ENCODE data around the gene RIOK2. TPM values are rescaled to one million over a fixed set of nuclear protein-coding genes. Genes with fewer than 3 reads are reported as not detected.

The RIOK2 gene
- total and polyA plus RNA-seq, 4 donors: 15.8 to 23.9 (median 19.1) TPM

DNA sequence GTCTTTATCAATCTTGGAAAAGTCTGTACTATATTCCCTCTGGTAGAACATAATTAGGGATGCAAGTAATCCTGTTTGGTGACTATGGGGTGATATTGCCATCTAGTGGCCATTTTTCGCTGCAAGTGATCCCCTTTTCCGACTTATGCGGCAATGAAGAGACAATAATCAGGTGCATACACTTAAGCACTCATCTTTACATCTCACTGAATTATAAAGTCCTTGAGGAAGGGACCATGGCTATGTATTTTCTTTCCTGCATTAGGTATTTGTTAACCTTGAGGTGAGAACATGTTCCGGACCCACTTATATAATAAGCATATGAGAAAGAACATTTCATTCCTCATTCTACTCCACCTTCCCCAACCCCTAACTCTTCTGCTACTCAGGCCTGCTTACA, 21.0 kb downstream of the RIOK2 start:
- WGBS, 2 donors: 23 to 27% methylated on average over 4 of the region's 4 CpGs
- Histone ChIP-seq H3K27ac (ENCODE audit: low read depth in 1 of 2, low read length in 2 of 2) (no peak overlapping the region), H3K4me3 (ENCODE audit: low read length in 2 of 2) (no peak overlapping the region), H3K9me3 (ENCODE audit: control insufficient read depth, low read length) (no peaks in the 10 kb centered on the region), H3K36me3 (ENCODE audit: control insufficient read depth in 1 of 2, insufficient read depth in 2 of 2, low read length in 1 of 2) (peaks cover 0 to 2% of the 10 kb centered on the region in 2 donors), H3K4me1 (ENCODE audit: control insufficient read depth in 1 of 2, insufficient read depth in 2 of 2, low read length in 2 of 2) (no peaks in the 10 kb centered on the region), H3K27me3 (ENCODE audit: control insufficient read depth in 1 of 2, insufficient read depth in 2 of 2, low read length in 1 of 2) (no peaks in the 10 kb centered on the region)
- DNase-seq: no peak
- peak; percentile 67 for ATAC-seq (ENCODE audit: low FRiP score)
- intact Hi-C loops (cut with DNase I): loop anchor here (2.0 to 10.0 kb wide), 7 partner anchors 117 to 410 kb away; no protein-coding TSS in a partner anchor

DNA sequence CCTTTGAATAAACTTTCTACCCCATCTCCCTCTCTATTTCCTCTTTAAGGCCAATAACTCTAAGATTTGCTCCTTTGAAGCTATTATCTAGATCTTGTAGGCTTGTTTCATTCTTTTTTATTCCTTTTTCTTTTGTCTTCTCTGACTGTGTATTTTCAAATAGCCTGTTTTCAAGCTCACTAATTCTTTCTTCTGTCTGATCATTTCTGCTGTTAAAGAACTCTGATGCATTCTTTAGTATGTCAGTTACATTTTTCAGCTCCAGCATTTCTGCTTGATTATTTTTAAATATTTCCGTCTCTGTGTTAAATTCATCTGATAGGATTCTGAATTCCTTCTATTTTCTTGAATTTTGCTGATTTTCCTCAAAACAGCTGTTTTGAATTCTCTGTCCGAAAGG, 25.4 kb downstream of the RIOK2 start:
- Histone ChIP-seq H3K4me3 (ENCODE audit: low read length in 2 of 2) (no peak overlapping the region), H3K4me1 (ENCODE audit: control insufficient read depth in 1 of 2, insufficient read depth in 2 of 2, low read length in 2 of 2) (no peaks in the 10 kb centered on the region), H3K36me3 (ENCODE audit: control insufficient read depth in 1 of 2, insufficient read depth in 2 of 2, low read length in 1 of 2) (peaks cover 0 to 2% of the 10 kb centered on the region in 2 donors), H3K27ac (ENCODE audit: low read depth in 1 of 2, low read length in 2 of 2) (no peak overlapping the region), H3K27me3 (ENCODE audit: control insufficient read depth in 1 of 2, insufficient read depth in 2 of 2, low read length in 1 of 2) (no peaks in the 10 kb centered on the region), H3K9me3 (ENCODE audit: control insufficient read depth, low read length) (no peaks in the 10 kb centered on the region)
- intact Hi-C loops (cut with DNase I): no loop called here
- DNase-seq: no peak
- 96 to 98% methylated on average over 2 of the region's 2 CpGs for WGBS, 2 donors
- ATAC-seq (ENCODE audit: low FRiP score): no peak

DNA sequence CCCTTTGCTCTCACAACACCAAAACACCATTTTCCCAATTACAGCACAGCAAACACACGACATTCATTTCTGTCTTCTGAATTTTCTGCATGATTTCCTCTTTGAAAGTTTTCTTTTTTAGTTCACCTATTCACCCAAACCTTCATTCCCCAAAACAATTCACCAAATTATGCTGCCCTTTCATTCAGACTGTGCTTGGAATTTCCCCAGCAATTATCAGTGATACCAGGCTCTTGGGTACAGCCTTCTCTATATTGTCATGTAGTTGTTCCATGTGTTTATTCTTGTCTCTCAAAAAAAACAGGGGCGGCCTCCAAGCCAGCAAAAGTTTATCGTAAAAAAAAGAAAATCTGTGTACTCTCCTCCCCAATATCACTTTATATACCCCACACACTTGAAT, 31.7 kb downstream of the RIOK2 start:
- no peak overlapping the region for H3K27ac ChIP-seq (ENCODE audit: low read depth in 1 of 2, low read length in 2 of 2)
- no peaks in the 10 kb centered on the region for H3K36me3 ChIP-seq (ENCODE audit: control insufficient read depth in 1 of 2, insufficient read depth in 2 of 2, low read length in 1 of 2)
- DNase-seq (no peak), ATAC-seq (ENCODE audit: low FRiP score) (no peak)
- no peak overlapping the region for H3K4me3 ChIP-seq (ENCODE audit: low read length in 2 of 2)
- intact Hi-C loops (cut with DNase I): no loop called here
- H3K9me3 ChIP-seq (ENCODE audit: control insufficient read depth, low read length): no peaks in the 10 kb centered on the region
- H3K4me1 ChIP-seq (ENCODE audit: control insufficient read depth in 1 of 2, insufficient read depth in 2 of 2, low read length in 2 of 2): no peaks in the 10 kb centered on the region
- H3K27me3 ChIP-seq (ENCODE audit: control insufficient read depth in 1 of 2, insufficient read depth in 2 of 2, low read length in 1 of 2): no peaks in the 10 kb centered on the region
- 93 to 94% methylated on average over 3 of the region's 3 CpGs for WGBS, 2 donors

- Histone ChIP-seq H3K9me3 (ENCODE audit: control insufficient read depth, low read length) (no peaks in the 10 kb centered on the region), H3K27ac (ENCODE audit: low read depth in 1 of 2, low read length in 2 of 2) (no peak overlapping the region), H3K4me1 (ENCODE audit: control insufficient read depth in 1 of 2, insufficient read depth in 2 of 2, low read length in 2 of 2) (no peaks in the 10 kb centered on the region), H3K27me3 (ENCODE audit: control insufficient read depth in 1 of 2, insufficient read depth in 2 of 2, low read length in 1 of 2) (no peaks in the 10 kb centered on the region), H3K4me3 (ENCODE audit: low read length in 2 of 2) (no peak overlapping the region), H3K36me3 (ENCODE audit: control insufficient read depth in 1 of 2, insufficient read depth in 2 of 2, low read length in 1 of 2) (no peaks in the 10 kb centered on the region)
- 26 to 40% methylated on average over 1 of the region's 1 CpG for WGBS, 2 donors
- intact Hi-C loops (cut with DNase I): no loop called here
- no peak for ATAC-seq (ENCODE audit: low FRiP score)
- no peak for DNase-seq
Measured at GRCh38 chr5:97150401-97150800, 32.6 kb downstream of the RIOK2 start.

- Histone ChIP-seq H3K36me3 (ENCODE audit: control insufficient read depth in 1 of 2, insufficient read depth in 2 of 2, low read length in 1 of 2) (no peaks in the 10 kb centered on the region), H3K27ac (ENCODE audit: low read depth in 1 of 2, low read length in 2 of 2) (no peak overlapping the region), H3K27me3 (ENCODE audit: control insufficient read depth in 1 of 2, insufficient read depth in 2 of 2, low read length in 1 of 2) (no peaks in the 10 kb centered on the region), H3K9me3 (ENCODE audit: control insufficient read depth, low read length) (no peaks in the 10 kb centered on the region), H3K4me3 (ENCODE audit: low read length in 2 of 2) (no peak overlapping the region), H3K4me1 (ENCODE audit: control insufficient read depth in 1 of 2, insufficient read depth in 2 of 2, low read length in 2 of 2) (no peaks in the 10 kb centered on the region)
- intact Hi-C loops (cut with DNase I): loop anchor here in 1 of 2 donors (10.0 kb wide), 1 partner anchor 105 kb away; no protein-coding TSS in a partner anchor
- WGBS, 2 donors: 80 to 87% methylated on average over 2 of the region's 2 CpGs
- DNase-seq: no peak
- ATAC-seq (ENCODE audit: low FRiP score): no peak
Measured at GRCh38 chr5:97149709-97150108, 33.3 kb downstream of the RIOK2 start.

DNA sequence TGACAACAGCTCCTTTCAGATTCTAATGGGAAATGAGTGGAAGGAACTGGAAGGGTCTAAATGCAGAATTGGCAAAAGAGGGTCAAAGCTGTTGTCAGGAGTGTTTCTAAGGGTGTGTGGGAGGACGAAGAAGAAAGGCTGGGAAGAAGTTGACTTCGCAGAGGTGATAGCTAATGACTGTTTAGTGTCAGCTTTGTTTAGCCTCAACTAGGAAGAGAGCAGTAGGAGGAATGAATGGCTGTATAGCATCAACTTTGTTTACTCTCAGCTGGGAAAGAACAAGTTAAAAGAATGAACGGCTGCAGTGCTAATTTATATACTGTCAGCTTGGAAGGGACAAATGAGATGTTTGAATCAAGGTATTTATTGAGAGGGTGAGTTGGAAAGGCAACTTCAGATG, 34.8 kb downstream of the RIOK2 start:
- no peak overlapping the region for H3K4me3 ChIP-seq (ENCODE audit: low read length in 2 of 2)
- 30 to 36% methylated on average over 3 of the region's 3 CpGs for WGBS, 2 donors
- ATAC-seq (ENCODE audit: low FRiP score) (no peak), DNase-seq (no peak)
- no peak overlapping the region for H3K27ac ChIP-seq (ENCODE audit: low read depth in 1 of 2, low read length in 2 of 2)
- no peaks in the 10 kb centered on the region for H3K36me3 ChIP-seq (ENCODE audit: control insufficient read depth in 1 of 2, insufficient read depth in 2 of 2, low read length in 1 of 2)
- H3K27me3 ChIP-seq (ENCODE audit: control insufficient read depth in 1 of 2, insufficient read depth in 2 of 2, low read length in 1 of 2): no peaks in the 10 kb centered on the region
- intact Hi-C loops (cut with DNase I): loop anchor here in 1 of 2 donors (10.0 kb wide), 1 partner anchor 103 kb away; no protein-coding TSS in a partner anchor
- H3K9me3 ChIP-seq (ENCODE audit: control insufficient read depth, low read length): no peaks in the 10 kb centered on the region
- H3K4me1 ChIP-seq (ENCODE audit: control insufficient read depth in 1 of 2, insufficient read depth in 2 of 2, low read length in 2 of 2): no peaks in the 10 kb centered on the region

GRCh38 chr5:97143704-97144103, 39.3 kb downstream of the RIOK2 start:
- H3K4me3 ChIP-seq (ENCODE audit: low read length in 2 of 2): no peak overlapping the region
- DNase-seq (no peak), ATAC-seq (ENCODE audit: low FRiP score) (no peak)
- no peaks in the 10 kb centered on the region for H3K9me3 ChIP-seq (ENCODE audit: control insufficient read depth, low read length)
- H3K36me3 ChIP-seq (ENCODE audit: control insufficient read depth in 1 of 2, insufficient read depth in 2 of 2, low read length in 1 of 2): no peaks in the 10 kb centered on the region
- no peaks in the 10 kb centered on the region for H3K27me3 ChIP-seq (ENCODE audit: control insufficient read depth in 1 of 2, insufficient read depth in 2 of 2, low read length in 1 of 2)
- 97% methylated on average over 2 of the region's 2 CpGs for WGBS, 2 donors
- no peaks in the 10 kb centered on the region for H3K4me1 ChIP-seq (ENCODE audit: control insufficient read depth in 1 of 2, insufficient read depth in 2 of 2, low read length in 2 of 2)
- H3K27ac ChIP-seq (ENCODE audit: low read depth in 1 of 2, low read length in 2 of 2): no peak overlapping the region
- intact Hi-C loops (cut with DNase I): loop anchor here in 1 of 2 donors (10.0 kb wide), 1 partner anchor 99 kb away; no protein-coding TSS in a partner anchor

- intact Hi-C loops (cut with DNase I): loop anchor here in 1 of 2 donors (10.0 kb wide), 1 partner anchor 98 kb away; no protein-coding TSS in a partner anchor
Measured at GRCh38 chr5:97142521-97143254, 40.4 kb downstream of the RIOK2 start, which contains the start of gene LIX1. Gene LIX1, minus strand, starts transcription at chr5:97142611. Its CDS starts 35 bp downstream, at chr5:97142576.

DNA sequence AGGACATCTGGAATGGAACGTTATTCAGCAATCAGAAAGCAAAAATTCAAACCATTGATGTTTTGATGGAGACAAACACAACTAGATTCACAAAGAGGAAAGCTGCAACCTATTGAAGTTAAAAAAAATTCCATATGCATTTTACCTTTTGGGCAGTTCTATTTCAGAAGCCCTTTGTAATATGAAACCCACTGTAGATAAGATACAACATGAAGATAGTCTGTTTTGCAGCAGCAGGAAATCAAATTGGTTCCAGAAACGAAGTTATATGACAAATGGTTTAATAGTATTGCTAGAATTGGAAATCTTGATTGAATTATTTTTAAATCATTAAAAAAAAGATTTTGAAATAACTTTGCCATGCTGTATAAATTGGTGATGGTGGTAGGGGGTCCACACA, 41.5 kb downstream of the RIOK2 start:
- Histone ChIP-seq H3K36me3 (ENCODE audit: control insufficient read depth in 1 of 2, insufficient read depth in 2 of 2, low read length in 1 of 2) (no peaks in the 10 kb centered on the region), H3K27me3 (ENCODE audit: control insufficient read depth in 1 of 2, insufficient read depth in 2 of 2, low read length in 1 of 2) (no peaks in the 10 kb centered on the region), H3K9me3 (ENCODE audit: control insufficient read depth, low read length) (no peaks in the 10 kb centered on the region), H3K4me3 (ENCODE audit: low read length in 2 of 2) (no peak overlapping the region), H3K27ac (ENCODE audit: low read depth in 1 of 2, low read length in 2 of 2) (no peak overlapping the region), H3K4me1 (ENCODE audit: control insufficient read depth in 1 of 2, insufficient read depth in 2 of 2, low read length in 2 of 2) (no peaks in the 10 kb centered on the region)
- DNase-seq: no peak
- intact Hi-C loops (cut with DNase I): loop anchor here in 1 of 2 donors (10.0 kb wide), 1 partner anchor 97 kb away; no protein-coding TSS in a partner anchor
- no peak for ATAC-seq (ENCODE audit: low FRiP score)
- 65 to 70% methylated on average over 2 of the region's 2 CpGs for WGBS, 2 donors

More at GRCh38 chr5:97142521-97143254, 40.4 kb downstream of the RIOK2 start, which contains the start of gene LIX1:
- DNase-seq (no peak), ATAC-seq (ENCODE audit: low FRiP score) (no peak)
- no peaks in the 10 kb centered on the region for H3K27me3 ChIP-seq (ENCODE audit: control insufficient read depth in 1 of 2, insufficient read depth in 2 of 2, low read length in 1 of 2)
- no peaks in the 10 kb centered on the region for H3K36me3 ChIP-seq (ENCODE audit: control insufficient read depth in 1 of 2, insufficient read depth in 2 of 2, low read length in 1 of 2)
- no peak within 1 kb of the TSS for H3K27ac ChIP-seq (ENCODE audit: low read depth in 1 of 2, low read length in 2 of 2)
- WGBS, 2 donors: 49 to 51% methylated on average over 6 of the region's 6 CpGs
- H3K9me3 ChIP-seq (ENCODE audit: control insufficient read depth, low read length): no peaks in the 10 kb centered on the region
- H3K4me1 ChIP-seq (ENCODE audit: control insufficient read depth in 1 of 2, insufficient read depth in 2 of 2, low read length in 2 of 2): no peaks in the 10 kb centered on the region
- H3K4me3 ChIP-seq (ENCODE audit: low read length in 2 of 2): no peak within 1 kb of the TSS

Data from aorta (tissue), 5 donors.